Glomerular endothelial cell (primary cell): ENCODE data around the gene BDNF. TPM values are rescaled to one million over a fixed set of nuclear protein-coding genes. Genes with fewer than 3 reads are reported as not detected.

Source experiments
- DNase-seq: peaks from one replicate; pipeline ENCODE4 v3.0.0-alpha.2; 2011; ENCODE audit warnings: low read depth, low spot score; ENCODE audit errors: extremely low read depth
- total RNA-seq: library from RNA; depleted of rRNA; stranded (reverse); fragments of >200 nt; gene quantifications from 2 replicates; pipeline ENCODE4 v1.2.3, GENCODE V29; 2015

Gene BDNF
- total RNA-seq, 1 donor from 2014 or later = 4.7 TPM

GRCh38 chr11:27707676-27708075 is 7.4 kb upstream of the BDNF start:
- no peak for DNase-seq

- DNase-seq = no peak
Observed at GRCh38 chr11:27705873-27706820, 5.9 kb upstream of the BDNF start.

GRCh38 chr11:27703481-27703880 is 3.2 kb upstream of the BDNF start:
- DNase-seq = no peak

GRCh38 chr11:27702811-27703210 is 2.6 kb upstream of the BDNF start:
- no peak for DNase-seq

- DNase-seq = no peak
Observed at GRCh38 chr11:27701355-27702105, 1.3 kb upstream of the BDNF start.

- no peak for DNase-seq
Observed at GRCh38 chr11:27699926-27700350, 317 bp downstream of the BDNF start.

- DNase-seq = no peak
Observed at GRCh38 chr11:27699242-27699925, 871 bp downstream of the BDNF start.

- DNase-seq = no peak
Observed at GRCh38 chr11:27698872-27699241, 1.4 kb downstream of the BDNF start.

- DNase-seq = no peak
Observed at GRCh38 chr11:27697679-27698275, 2.5 kb downstream of the BDNF start.

GRCh38 chr11:27696961-27697360 is 3.3 kb downstream of the BDNF start:
- DNase-seq = no peak

GRCh38 chr11:27696115-27696514 is 4.1 kb downstream of the BDNF start:
- DNase-seq = no peak

GRCh38 chr11:27694992-27695391 is 5.3 kb downstream of the BDNF start:
- no peak for DNase-seq

- DNase-seq = no peak
Observed at GRCh38 chr11:27693398-27693797, 6.9 kb downstream of the BDNF start.

GRCh38 chr11:27692781-27693180 is 7.5 kb downstream of the BDNF start:
- no peak for DNase-seq

- no peak for DNase-seq
Observed at GRCh38 chr11:27688076-27688475, 12.2 kb downstream of the BDNF start.

- DNase-seq = no peak
Observed at GRCh38 chr11:27681664-27682063, 18.6 kb downstream of the BDNF start.

GRCh38 chr11:27679136-27680015 is 20.9 kb downstream of the BDNF start:
- no peak for DNase-seq

- no peak for DNase-seq
Observed at GRCh38 chr11:27678242-27678641, 22.0 kb downstream of the BDNF start.

- no peak for DNase-seq
Observed at GRCh38 chr11:27677108-27677507, 23.1 kb downstream of the BDNF start.
